Left ventricle myocardium superior (tissue), 1 donor: ENCODE results near the gene RBM25. TPM values are rescaled to one million over a fixed set of nuclear protein-coding genes. Genes with fewer than 3 reads are reported as not detected.

Experiments used
- ATAC-seq: fragments of 200-7000 bp; cut with Tn5 transposase; one replicate; pipeline ENCODE4 v1.9.1; 2020; ENCODE audit warnings: mild to moderate bottlenecking, moderate library complexity
- DNase-seq: peaks from one replicate; pipeline ENCODE4 v3.0.0-alpha.2; 2020
- intact Hi-C: fragments of 100-400 bp; cut with micrococcal nuclease; formaldehyde crosslinking; loops from one replicate; pipeline ENCODE4 v1.11.0; 2022
- total RNA-seq: library from RNA; stranded (reverse); fragmentation: NEBNext Ultra II Directional; extraction: Animal tissue kit (Norgen Biotek cat#: 25700); gene quantifications from one replicate; pipeline ENCODE4 v1.2.1, GENCODE V29; 2021
- donor health status: DM: no; HTN: yes; CAD: no; lungs with severe emphysema.

Gene RBM25
- total RNA-seq, 1 donor from 2014 or later = 35.9 TPM

GRCh38 chr14:73097421-73097820 lies 39.1 kb downstream of the RBM25 start:
- ATAC-seq (no peak), DNase-seq (no peak)
- intact Hi-C loops = no loop called here

- intact Hi-C loops = no loop called here
- DNase-seq (no peak), ATAC-seq (no peak)
Observed at GRCh38 chr14:73100334-73100733, 42.0 kb downstream of the RBM25 start.

- ATAC-seq (no peak), DNase-seq (no peak)
- intact Hi-C loops = no loop called here
Observed at GRCh38 chr14:73102806-73103497, 44.6 kb downstream of the RBM25 start.

- intact Hi-C loops = no loop called here
- no peak for DNase-seq
Observed at GRCh38 chr14:73105050-73105449, 46.7 kb downstream of the RBM25 start.

GRCh38 chr14:73105727-73106126 lies 47.4 kb downstream of the RBM25 start:
- intact Hi-C loops = no loop called here

More at GRCh38 chr14:73105050-73105449, 46.7 kb downstream of the RBM25 start:
- ATAC-seq = no peak

GRCh38 chr14:73116079-73116665 lies 57.8 kb downstream of the RBM25 start:
- DNase-seq = no peak
- ATAC-seq = no peak
- intact Hi-C loops = no loop called here

More at GRCh38 chr14:73105727-73106126, 47.4 kb downstream of the RBM25 start:
- DNase-seq = no peak
- no peak for ATAC-seq

- intact Hi-C loops = no loop called here
- DNase-seq (no peak), ATAC-seq (no peak)
Observed at GRCh38 chr14:73124180-73124894, 66.0 kb downstream of the RBM25 start.

- no peak for DNase-seq
- no peak for ATAC-seq
- intact Hi-C loops = no loop called here
Observed at GRCh38 chr14:73125169-73125588, 66.8 kb downstream of the RBM25 start.

- DNase-seq (no peak), ATAC-seq (no peak)
- intact Hi-C loops = no loop called here
Observed at GRCh38 chr14:73125746-73126145, 67.4 kb downstream of the RBM25 start.

- ATAC-seq = no peak
- intact Hi-C loops = no loop called here
- no peak for DNase-seq
Observed at GRCh38 chr14:73133795-73134194, 75.5 kb downstream of the RBM25 start.

- intact Hi-C loops = no loop called here
- ATAC-seq = no peak
- no peak for DNase-seq
Observed at GRCh38 chr14:73136085-73136386, 77.7 kb downstream of the RBM25 start.

- intact Hi-C loops = no loop called here
- ATAC-seq (peak; percentile 99), DNase-seq (peak; percentile 96)
Observed at GRCh38 chr14:73136387-73137225, 78.3 kb downstream of the RBM25 start, which contains the start of gene PSEN1. Gene PSEN1 (plus strand): TSS chr14:73136507. CDS start chr14:73148020, 11,513 bp downstream.

- no peak for ATAC-seq
- no peak for DNase-seq
- intact Hi-C loops = no loop called here
Observed at GRCh38 chr14:73140811-73141323, 82.5 kb downstream of the RBM25 start.

- no peak for DNase-seq
- intact Hi-C loops = no loop called here
- no peak for ATAC-seq
Observed at GRCh38 chr14:73142216-73142615, 83.9 kb downstream of the RBM25 start.

GRCh38 chr14:73143003-73143402 lies 84.7 kb downstream of the RBM25 start:
- DNase-seq = no peak
- no peak for ATAC-seq
- intact Hi-C loops = no loop called here

GRCh38 chr14:73143617-73144016 lies 85.3 kb downstream of the RBM25 start:
- intact Hi-C loops = no loop called here
- no peak for ATAC-seq
- no peak for DNase-seq

- no peak for DNase-seq
- no peak for ATAC-seq
- intact Hi-C loops = no loop called here
Observed at GRCh38 chr14:73145371-73145770, 87.0 kb downstream of the RBM25 start.

- no peak for ATAC-seq
- intact Hi-C loops = no loop called here
Observed at GRCh38 chr14:73146111-73146510, 87.8 kb downstream of the RBM25 start.

GRCh38 chr14:73149753-73150152 lies 91.4 kb downstream of the RBM25 start:
- no peak for DNase-seq
- ATAC-seq = no peak

More at GRCh38 chr14:73146111-73146510, 87.8 kb downstream of the RBM25 start:
- no peak for DNase-seq

More at GRCh38 chr14:73149753-73150152, 91.4 kb downstream of the RBM25 start:
- intact Hi-C loops = no loop called here
